HG02852 (cell line): ENCODE measurements around the gene MZT2A.
A peak's percentile ranks its signal among the peaks of the same experiment; 100 is the strongest.
"Not testable (repeated sequence)": the region's sequence is repeated elsewhere in the genome, so short reads cannot be mapped to it uniquely, and the experiment has no call there.

Source experiments
- ATAC-seq: cut with Tn5 transposase; IDR thresholded peaks from one replicate; pipeline ENCODE4 v1.9.1; 2021; ENCODE audit warnings: mild to moderate bottlenecking, moderate library complexity; ENCODE audit not compliant: unreplicated experiment

The MZT2A gene

GRCh38 chr2:131521524-131521923 is 29.3 kb upstream of the MZT2A start:
- not testable (repeated sequence) for ATAC-seq

- no peak for ATAC-seq
Measured at GRCh38 chr2:131520526-131520925, 28.3 kb upstream of the MZT2A start.

- ATAC-seq, result not testable (repeated sequence)
Measured at GRCh38 chr2:131519871-131520470, 27.8 kb upstream of the MZT2A start.

GRCh38 chr2:131519466-131519865 is 27.3 kb upstream of the MZT2A start:
- ATAC-seq, result no peak

- not testable (repeated sequence) for ATAC-seq
Measured at GRCh38 chr2:131518531-131518930, 26.3 kb upstream of the MZT2A start.

- not testable (repeated sequence) for ATAC-seq
Measured at GRCh38 chr2:131517856-131518255, 25.7 kb upstream of the MZT2A start.

GRCh38 chr2:131517106-131517831 is 25.1 kb upstream of the MZT2A start:
- no peak for ATAC-seq

- not testable (repeated sequence) for ATAC-seq
Measured at GRCh38 chr2:131516621-131517020, 24.4 kb upstream of the MZT2A start.

GRCh38 chr2:131516011-131516410 is 23.8 kb upstream of the MZT2A start:
- ATAC-seq, result no peak

- not testable (repeated sequence) for ATAC-seq
Measured at GRCh38 chr2:131515235-131515634, 23.0 kb upstream of the MZT2A start.

GRCh38 chr2:131514408-131515166 is 22.4 kb upstream of the MZT2A start:
- ATAC-seq, result peak; percentile 74

GRCh38 chr2:131511969-131512870 is 20.0 kb upstream of the MZT2A start:
- ATAC-seq, result not testable (repeated sequence)

GRCh38 chr2:131511291-131511968 is 19.2 kb upstream of the MZT2A start:
- ATAC-seq, result not testable (repeated sequence)

- no peak for ATAC-seq
Measured at GRCh38 chr2:131509615-131510014, 17.4 kb upstream of the MZT2A start.

GRCh38 chr2:131504082-131504750 is 12.0 kb upstream of the MZT2A start:
- not testable (repeated sequence) for ATAC-seq

GRCh38 chr2:131503587-131503986 is 11.4 kb upstream of the MZT2A start:
- not testable (repeated sequence) for ATAC-seq

GRCh38 chr2:131498321-131498973 is 6.2 kb upstream of the MZT2A start:
- ATAC-seq, result peak; percentile 97

GRCh38 chr2:131495506-131495905 is 3.3 kb upstream of the MZT2A start:
- ATAC-seq, result not testable (repeated sequence)
